Smooth muscle cell (in vitro differentiated cells): Measurements from ENCODE around the gene IFIT3. TPM values are rescaled to one million over a fixed set of nuclear protein-coding genes. Genes with fewer than 3 reads are reported as not detected.

Experiments used
- DNase-seq: peaks from one replicate; lab custom pipeline; 2025; ENCODE audit not compliant: unreplicated experiment; lab: John Stamatoyannopoulos, UW
- H2AFZ ChIP-seq: fragments of 200-600 bp; sonication (generic); 2 replicates; pipeline ENCODE4 v1.6.0; 2016; ENCODE audit warnings: antibody characterized with exemption, low read depth, mild to moderate bottlenecking
- H3F3A ChIP-seq: fragments of 200-600 bp; sonication (generic); 2 replicates; pipeline ENCODE4 v1.6.0; 2017; ENCODE audit warnings: antibody characterized with exemption, low read depth
- H3K27ac ChIP-seq: fragments of 200-600 bp; sonication (generic); 2 replicates; pipeline ENCODE4 v1.5.1; 2016; ENCODE audit warnings: low read depth, mild to moderate bottlenecking
- H3K27me3 ChIP-seq: fragments of 200-600 bp; sonication (generic); 2 replicates; pipeline ENCODE4 v1.6.1; 2016; ENCODE audit warnings: low read depth, mild to moderate bottlenecking
- H3K36me3 ChIP-seq: fragments of 200-600 bp; sonication (generic); 2 replicates; pipeline ENCODE4 v1.5.1; 2016; ENCODE audit warnings: low read depth
- H3K4me1 ChIP-seq: fragments of 200-600 bp; sonication (generic); 2 replicates; pipeline ENCODE4 v1.5.1; 2016; ENCODE audit warnings: low read depth
- H3K4me2 ChIP-seq: fragments of 200-600 bp; sonication (generic); 2 replicates; pipeline ENCODE4 v1.6.0; 2016; ENCODE audit warnings: mild to moderate bottlenecking
- H3K4me3 ChIP-seq: fragments of 200-600 bp; sonication (generic); 2 replicates; pipeline ENCODE4 v1.5.1; 2016; ENCODE audit warnings: mild to moderate bottlenecking
- H3K79me2 ChIP-seq: fragments of 200-600 bp; sonication (generic); 2 replicates; pipeline ENCODE4 v1.6.0; 2016; ENCODE audit warnings: low read depth, mild to moderate bottlenecking
- H3K9ac ChIP-seq: fragments of 200-600 bp; sonication (generic); 2 replicates; pipeline ENCODE4 v1.6.0; 2016; ENCODE audit warnings: low read depth
- H3K9me3 ChIP-seq: fragments of 200-600 bp; sonication (generic); replicated peaks from 2 replicates; pipeline ENCODE4 v1.5.1; 2016; ENCODE audit warnings: low read depth
- H4K20me1 ChIP-seq: fragments of 200-600 bp; sonication (generic); 2 replicates; pipeline ENCODE4 v1.6.0; 2016; ENCODE audit warnings: low read depth
- WGBS: methylation state at CpG from one replicate; pipeline ENCODE4 v1.1.7; 2016; ENCODE audit warnings: low lambda C conversion rate; 5-methylcytosine and 5-hydroxymethylcytosine counted together
- polyA plus RNA-seq: library from polyadenylated mRNA; unstranded; fragments of >200 nt; fragmentation: Nextera tagmentation; extraction: Ambion mirVana; gene quantifications from 2 replicates; pipeline ENCODE4 v1.2.1, GENCODE V29; 2016
- total RNA-seq: library from RNA; depleted of rRNA; stranded (reverse); fragments of >200 nt; gene quantifications from 2 replicates; pipeline ENCODE4 v1.2.3, GENCODE V29; 2014
- TF ChIP-seq, protein P1 (sequence below): fragments of 200-600 bp; sonication (generic); IDR thresholded peaks from 2 replicates; pipeline ENCODE4 v1.5.1; 2017; ENCODE audit warnings: borderline replicate concordance, mild to moderate bottlenecking, antibody characterized with exemption; ENCODE audit not compliant: insufficient read depth, poor library complexity, severe bottlenecking

IFIT3 gene
- total and polyA plus RNA-seq, 2 experiments from 2014 or later: 2.1 to 4.6 TPM

GRCh38 chr10:89304446-89304845 lies 23.4 kb upstream of the IFIT3 start:
- peaks cover 2% of the 10 kb centered on the region for H3K4me1 ChIP-seq
- H3K27me3 ChIP-seq: no peaks in the 10 kb centered on the region
- no peak overlapping the region for H3K27ac ChIP-seq

DNA sequence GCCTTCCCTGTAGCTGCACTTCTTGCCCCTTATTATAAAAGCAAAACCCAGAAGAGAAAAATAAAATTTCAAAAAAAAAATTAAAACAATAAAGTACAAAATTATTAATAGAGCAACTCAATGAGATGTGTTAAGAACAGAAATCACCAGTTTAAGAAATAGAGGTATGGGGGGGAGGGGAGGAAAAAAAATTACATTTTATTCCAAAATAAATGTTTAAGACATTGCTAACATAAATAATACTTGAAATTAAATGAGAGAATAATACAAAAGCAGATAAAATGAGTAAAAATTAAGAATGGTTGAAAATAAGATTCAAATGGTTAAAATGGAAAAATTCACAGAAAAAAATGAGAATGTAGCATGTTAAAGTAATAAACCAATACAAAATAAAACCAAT lies 22.9 kb upstream of the IFIT3 start:
- no peak for DNase-seq
- H3K4me1 ChIP-seq: peaks cover 2% of the 10 kb centered on the region
- no peak overlapping the region for H3K4me3 ChIP-seq
- H3K79me2 ChIP-seq: no peaks in the 10 kb centered on the region
- H3K4me2 ChIP-seq: no peak overlapping the region
- no peak overlapping the region for H3K27ac ChIP-seq
- H3F3A ChIP-seq: no peaks in the 10 kb centered on the region
- no peaks in the 10 kb centered on the region for H3K9me3 ChIP-seq
- H4K20me1 ChIP-seq: no peaks in the 10 kb centered on the region
- no peak overlapping the region for H3K9ac ChIP-seq
- TF ChIP-seq, protein P1, sequence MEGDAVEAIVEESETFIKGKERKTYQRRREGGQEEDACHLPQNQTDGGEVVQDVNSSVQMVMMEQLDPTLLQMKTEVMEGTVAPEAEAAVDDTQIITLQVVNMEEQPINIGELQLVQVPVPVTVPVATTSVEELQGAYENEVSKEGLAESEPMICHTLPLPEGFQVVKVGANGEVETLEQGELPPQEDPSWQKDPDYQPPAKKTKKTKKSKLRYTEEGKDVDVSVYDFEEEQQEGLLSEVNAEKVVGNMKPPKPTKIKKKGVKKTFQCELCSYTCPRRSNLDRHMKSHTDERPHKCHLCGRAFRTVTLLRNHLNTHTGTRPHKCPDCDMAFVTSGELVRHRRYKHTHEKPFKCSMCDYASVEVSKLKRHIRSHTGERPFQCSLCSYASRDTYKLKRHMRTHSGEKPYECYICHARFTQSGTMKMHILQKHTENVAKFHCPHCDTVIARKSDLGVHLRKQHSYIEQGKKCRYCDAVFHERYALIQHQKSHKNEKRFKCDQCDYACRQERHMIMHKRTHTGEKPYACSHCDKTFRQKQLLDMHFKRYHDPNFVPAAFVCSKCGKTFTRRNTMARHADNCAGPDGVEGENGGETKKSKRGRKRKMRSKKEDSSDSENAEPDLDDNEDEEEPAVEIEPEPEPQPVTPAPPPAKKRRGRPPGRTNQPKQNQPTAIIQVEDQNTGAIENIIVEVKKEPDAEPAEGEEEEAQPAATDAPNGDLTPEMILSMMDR: no peak
- no peak overlapping the region for H2AFZ ChIP-seq
- no peaks in the 10 kb centered on the region for H3K36me3 ChIP-seq
- no peaks in the 10 kb centered on the region for H3K27me3 ChIP-seq

More at GRCh38 chr10:89304446-89304845, 23.4 kb upstream of the IFIT3 start:
- WGBS: 88% methylated on average over 2 of the region's 2 CpGs
- no peaks in the 10 kb centered on the region for H3K36me3 ChIP-seq
- no peak overlapping the region for H3K9ac ChIP-seq
- H2AFZ ChIP-seq: no peak overlapping the region
- H3K9me3 ChIP-seq: no peaks in the 10 kb centered on the region
- H3F3A ChIP-seq: no peaks in the 10 kb centered on the region
- H3K79me2 ChIP-seq: no peaks in the 10 kb centered on the region
- H4K20me1 ChIP-seq: no peaks in the 10 kb centered on the region
- H3K4me3 ChIP-seq: no peak overlapping the region
- TF ChIP-seq, protein P1: no peak
- no peak overlapping the region for H3K4me2 ChIP-seq
- no peak for DNase-seq

GRCh38 chr10:89305766-89306433 lies 21.9 kb upstream of the IFIT3 start:
- Histone ChIP-seq H2AFZ (no peak overlapping the region), H3K4me3 (no peak overlapping the region), H3K27me3 (no peaks in the 10 kb centered on the region), H3F3A (no peaks in the 10 kb centered on the region), H4K20me1 (no peaks in the 10 kb centered on the region), H3K9ac (no peak overlapping the region), H3K36me3 (no peaks in the 10 kb centered on the region), H3K27ac (no peak overlapping the region), H3K79me2 (no peaks in the 10 kb centered on the region), H3K9me3 (no peaks in the 10 kb centered on the region), H3K4me2 (no peak overlapping the region), H3K4me1 (peaks cover 2% of the 10 kb centered on the region)
- TF ChIP-seq, protein P1: no peak
- 94% methylated on average over 9 of the region's 9 CpGs for WGBS
- DNase-seq: no peak
